NCI-H2196 (cell line): ENCODE measurements around the gene PYY.

ENCODE experiments used
- DNase-seq: peaks from one replicate; lab custom pipeline; 2025; ENCODE audit not compliant: unreplicated experiment; lab: John Stamatoyannopoulos, UW

Gene PYY

GRCh38 chr17:43917016-43917347 lies 36.8 kb downstream of the PYY start:
- DNase-seq = no peak

- DNase-seq = no peak
These were observed 37.4 kb downstream of the PYY start for GRCh38 chr17:43916385-43916784.

- no peak for DNase-seq
These were observed 38.2 kb downstream of the PYY start for GRCh38 chr17:43915559-43915958.

DNA sequence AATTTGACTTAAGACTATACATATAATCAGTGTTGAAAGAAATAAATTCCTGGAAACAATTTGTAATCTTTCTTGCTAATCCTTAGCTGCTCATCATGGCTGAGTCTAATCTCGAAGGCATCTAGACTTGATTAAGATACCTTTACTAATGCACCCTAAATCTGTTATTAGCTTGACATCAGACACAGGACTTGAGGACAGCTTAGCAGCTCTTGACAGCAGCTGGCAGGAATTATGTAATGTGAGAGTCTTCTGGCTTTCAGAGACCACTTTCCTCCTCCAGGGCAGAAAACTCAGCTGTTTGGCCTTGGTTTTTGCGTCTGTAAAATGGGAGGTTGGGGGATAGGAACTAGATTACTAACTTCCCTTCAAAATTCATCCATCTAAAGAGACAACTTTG lies 39.3 kb downstream of the PYY start:
- no peak for DNase-seq

GRCh38 chr17:43913584-43913983 lies 40.2 kb downstream of the PYY start:
- no peak for DNase-seq

- no peak for DNase-seq
These were observed 41.0 kb downstream of the PYY start for GRCh38 chr17:43912635-43913304.

DNA sequence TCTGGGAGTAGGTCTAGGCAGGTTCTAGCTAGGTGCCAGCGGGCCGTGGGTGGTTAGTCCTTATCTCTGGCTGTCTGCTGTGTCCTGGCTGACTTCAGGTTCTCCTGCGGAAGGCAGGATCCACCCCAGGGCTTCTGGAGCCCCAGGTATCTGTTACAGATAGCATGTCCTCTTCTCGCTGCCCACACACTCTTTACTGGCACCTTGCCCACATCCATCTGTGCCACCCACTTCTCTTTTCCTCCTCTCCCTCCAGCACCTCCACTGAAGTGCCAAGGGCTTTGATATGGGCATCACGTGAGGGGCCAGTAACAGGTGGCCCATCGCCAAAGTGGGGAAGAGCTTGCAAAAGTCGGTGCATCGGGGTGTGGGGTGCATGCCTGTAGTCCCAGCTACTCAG lies 41.8 kb downstream of the PYY start:
- DNase-seq = no peak

DNA sequence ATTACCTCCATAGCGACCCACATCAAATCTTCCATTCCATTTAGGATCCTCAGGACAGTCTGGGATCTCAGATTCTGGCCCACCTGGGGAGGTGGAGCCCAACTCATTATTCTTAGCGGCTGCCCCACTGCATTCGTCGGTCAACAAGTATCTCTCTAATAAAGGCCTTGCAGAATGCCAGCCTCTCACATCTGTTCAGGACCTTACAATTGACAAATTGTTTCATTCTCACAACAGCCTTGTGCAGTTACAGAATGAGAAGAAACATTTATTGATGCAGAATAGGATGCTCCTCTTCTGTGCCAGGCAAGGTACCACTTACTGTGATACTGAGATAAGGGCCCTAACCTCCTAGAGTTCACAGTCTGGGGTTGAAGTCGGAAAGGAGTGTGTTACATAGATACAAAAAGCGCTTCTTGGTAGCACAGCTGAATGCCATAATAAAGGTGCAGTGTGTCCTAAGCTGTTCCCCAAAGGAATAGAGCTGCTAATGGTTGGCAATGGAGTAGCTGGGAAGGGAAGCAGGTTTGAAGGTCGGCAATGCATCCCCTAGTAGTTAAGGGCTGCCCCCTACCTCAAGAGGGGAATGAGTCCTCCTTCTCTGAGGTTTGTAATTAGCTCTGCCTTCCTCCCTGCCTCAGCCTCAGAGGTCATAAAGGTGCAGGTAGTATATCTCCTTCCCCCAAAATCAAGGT lies 44.1 kb downstream of the PYY start:
- DNase-seq = no peak

DNA sequence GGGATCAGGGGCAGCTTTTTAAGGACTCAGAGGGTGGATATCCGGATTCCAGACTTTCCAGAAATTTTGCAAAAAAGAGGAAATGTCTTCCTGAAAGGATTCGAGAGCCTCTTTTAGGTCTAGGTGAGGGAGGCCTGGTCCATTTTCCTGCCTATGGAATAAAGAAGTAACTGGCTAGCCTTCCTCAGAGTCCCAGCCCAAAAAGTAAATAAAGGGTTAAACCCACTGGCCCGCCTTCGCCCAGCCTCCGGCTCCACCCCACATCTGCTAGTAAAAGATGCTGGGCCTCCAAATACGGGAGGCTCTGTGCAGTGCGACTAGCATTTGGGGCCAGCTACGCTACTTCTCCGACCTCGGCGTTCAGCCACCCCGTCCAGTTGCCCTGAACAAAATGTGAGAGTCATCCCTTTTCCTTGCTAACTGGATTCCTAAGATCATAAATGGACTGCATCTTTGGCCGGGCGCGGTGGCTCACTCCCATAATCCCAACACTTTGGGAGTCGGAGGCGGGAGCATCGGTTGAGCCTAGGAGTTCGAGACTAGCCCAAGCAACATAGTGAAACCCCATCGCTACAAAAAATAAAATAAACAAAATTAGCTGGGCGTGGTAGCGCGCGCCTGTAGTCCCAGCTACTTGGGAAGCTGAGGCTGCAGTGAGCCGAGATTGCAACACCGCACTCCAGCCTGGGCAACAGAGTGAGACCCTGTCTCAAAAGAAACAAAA lies 45.6 kb downstream of the PYY start:
- DNase-seq = no peak

DNA sequence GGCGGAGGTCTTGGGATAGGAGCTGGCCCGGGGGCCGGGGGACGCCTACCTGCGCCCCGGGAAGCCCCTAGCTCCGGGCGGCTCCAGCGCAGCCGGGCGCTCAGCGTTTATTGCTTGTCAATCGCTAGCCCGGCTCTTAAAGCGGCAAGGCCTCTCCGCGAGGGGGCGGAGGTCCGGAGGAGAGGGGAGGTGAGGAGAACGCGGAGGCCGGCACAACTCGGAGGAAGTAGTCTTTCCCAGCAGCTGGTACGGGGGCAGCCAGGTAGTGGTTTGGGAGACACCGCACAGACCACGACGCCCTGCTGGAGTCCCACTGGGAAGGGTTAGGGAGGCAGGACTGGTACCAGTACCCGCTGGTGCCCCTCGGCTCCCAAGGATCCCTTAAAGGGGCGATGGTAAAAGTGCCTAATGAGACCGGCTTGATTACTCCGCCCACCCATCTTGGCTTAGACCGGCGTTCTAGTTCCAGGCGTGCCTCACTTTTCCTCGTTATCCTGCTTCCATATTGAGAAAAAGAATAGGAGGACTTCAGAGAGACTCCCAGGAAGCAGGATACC lies 46.2 kb downstream of the PYY start, which contains the start of gene MPP2:
Gene MPP2, minus strand, starts transcription at position 112 of the 557 bp plus-strand sequence. CDS start 3,076 bp downstream, outside the sequence.
- no peak for DNase-seq

- DNase-seq = no peak
These were observed 46.8 kb downstream of the PYY start for GRCh38 chr17:43906951-43907424.

DNA sequence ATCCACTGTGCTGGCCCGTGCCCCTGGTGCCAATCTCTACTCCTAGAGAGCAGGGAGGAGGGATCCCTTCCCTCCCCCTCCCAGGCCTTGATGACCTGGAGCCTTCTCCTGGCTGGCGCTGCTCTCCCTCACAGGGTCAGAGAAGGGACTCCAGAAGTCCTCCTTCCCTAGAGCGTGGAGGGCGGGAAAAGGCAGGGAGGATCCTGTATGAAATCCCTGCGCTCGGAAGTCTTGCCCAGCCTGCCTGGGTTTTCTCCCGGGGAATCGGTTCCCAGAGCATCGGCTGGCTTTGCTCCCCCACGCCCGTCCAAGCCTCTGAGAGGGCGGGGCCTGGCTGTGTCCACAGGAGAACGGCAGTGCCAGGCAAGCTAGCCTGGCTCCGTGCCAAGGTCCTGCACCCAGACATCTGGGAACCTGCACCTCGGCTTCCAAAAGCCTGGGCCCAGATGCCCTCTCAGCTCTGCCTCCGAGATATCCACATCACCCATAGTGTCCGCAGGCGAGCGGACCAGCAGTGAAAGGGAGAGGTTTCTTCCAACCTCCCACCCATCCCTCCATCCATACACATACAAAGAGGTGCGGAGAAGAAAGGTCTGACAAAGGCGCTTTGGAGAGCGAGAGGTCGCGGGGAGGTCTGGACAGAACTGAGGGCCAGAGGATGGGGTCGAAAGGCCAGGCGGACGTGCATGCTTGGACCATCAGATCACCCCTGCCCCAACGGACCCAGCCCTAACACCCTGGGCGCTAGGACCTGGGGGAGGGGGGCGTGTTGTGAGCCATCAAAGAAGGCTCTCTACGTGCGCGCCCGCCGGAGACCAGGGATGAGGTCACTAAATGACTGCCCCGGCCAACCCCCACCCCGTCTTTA lies 47.5 kb downstream of the PYY start:
- no peak for DNase-seq

- DNase-seq = no peak
These were observed 48.2 kb downstream of the PYY start for GRCh38 chr17:43905400-43905984.
